Neural cell (in vitro differentiated cells): Measurements from ENCODE around the gene NOP16. TPM values are rescaled to one million over a fixed set of nuclear protein-coding genes. Genes with fewer than 3 reads are reported as not detected.

Experiments used
- H2AFZ ChIP-seq: fragments of 200-600, 300-800 bp; sonication (generic), shearing (Covaris generic); 2 replicates; pipeline ENCODE4 v1.6.0; 2014; ENCODE audit warnings: low read depth, mild to moderate bottlenecking, antibody characterized with exemption, low read length, moderate library complexity
- H3F3A ChIP-seq: fragments of 200-600 bp; shearing (Covaris generic); 2 replicates; pipeline ENCODE4 v1.6.1; 2016; ENCODE audit warnings: mild to moderate bottlenecking, moderate library complexity, mixed read lengths, antibody characterized with exemption, low read length; ENCODE audit not compliant: insufficient read depth, poor library complexity, severe bottlenecking
- H3K27ac ChIP-seq: fragments of 200-600, 300-800 bp; sonication (generic), shearing (Covaris generic); 2 replicates; pipeline ENCODE4 v1.5.1; 2014; ENCODE audit warnings: mild to moderate bottlenecking, low read length, moderate library complexity
- H3K27me3 ChIP-seq: fragments of 300-800, 200-600 bp; sonication (generic), shearing (Covaris generic); 2 replicates; pipeline ENCODE4 v1.6.0; 2014; ENCODE audit warnings: mild to moderate bottlenecking, low read depth, low read length, moderate library complexity; ENCODE audit not compliant: insufficient read depth
- H3K36me3 ChIP-seq: fragments of 300-800, 200-600 bp; sonication (generic), shearing (Covaris generic); 2 replicates; pipeline ENCODE4 v1.5.1; 2014; ENCODE audit warnings: mild to moderate bottlenecking, antibody characterized with exemption, low read length, moderate library complexity; ENCODE audit not compliant: insufficient read depth
- H3K4me2 ChIP-seq: fragments of 300-800, 200-600 bp; sonication (generic), shearing (Covaris generic); 2 replicates; pipeline ENCODE4 v1.6.0; 2014; ENCODE audit warnings: mild to moderate bottlenecking, low read length
- H3K4me3 ChIP-seq: fragments of 300-800, 200-600 bp; sonication (generic), shearing (Covaris generic); 2 replicates; pipeline ENCODE4 v1.5.1; 2014; ENCODE audit warnings: mild to moderate bottlenecking, low read length, moderate library complexity
- H3K79me2 ChIP-seq: fragments of 200-600 bp; shearing (Covaris generic); replicated peaks from 2 replicates; pipeline ENCODE4 v1.6.0; 2014; ENCODE audit warnings: mild to moderate bottlenecking, low read length, moderate library complexity; ENCODE audit not compliant: insufficient read depth
- H3K9ac ChIP-seq: fragments of 300-800, 200-600 bp; sonication (generic), shearing (Covaris generic); 2 replicates; pipeline ENCODE4 v1.6.1; 2016; ENCODE audit warnings: mild to moderate bottlenecking, low read length, mixed read lengths
- H3K9me2 ChIP-seq: fragments of 200-600 bp; shearing (Covaris generic); 2 replicates; pipeline ENCODE4 v1.6.1; 2016; ENCODE audit warnings: mild to moderate bottlenecking, low read length, mixed read lengths; ENCODE audit not compliant: insufficient read depth
- H3K9me3 ChIP-seq: fragments of 200-600, 300-800 bp; sonication (generic), shearing (Covaris generic); 2 replicates; pipeline ENCODE4 v1.6.1; 2016; ENCODE audit warnings: mild to moderate bottlenecking, mixed run types, low read length, moderate library complexity, mixed read lengths
- H4K20me1 ChIP-seq: fragments of 200-600 bp; shearing (Covaris generic); 2 replicates; pipeline ENCODE4 v1.6.1; 2016; ENCODE audit warnings: mild to moderate bottlenecking, mixed run types; ENCODE audit not compliant: insufficient read depth
- CTCF ChIP-seq: fragments of 450-650 bp; IDR thresholded peaks from 2 replicates; pipeline ENCODE4 v1.5.1; 2014; ENCODE audit warnings: antibody characterized with exemption, mild to moderate bottlenecking, moderate library complexity; ENCODE audit not compliant: poor library complexity, severe bottlenecking
- EP300 ChIP-seq: fragments of 450-650 bp; conservative IDR thresholded peaks from 2 replicates; pipeline ENCODE4 v1.6.1; 2014; ENCODE audit warnings: antibody characterized with exemption, mild to moderate bottlenecking, moderate library complexity; ENCODE audit not compliant: poor library complexity, severe bottlenecking
- EZH2 ChIP-seq: fragments of 200-600, 300-800 bp; shearing (Covaris generic), sonication (generic); IDR thresholded peaks from 2 replicates; pipeline ENCODE4 v1.6.1; 2014; ENCODE audit warnings: antibody characterized with exemption, low read length, borderline replicate concordance, mild to moderate bottlenecking; ENCODE audit not compliant: insufficient read depth, poor library complexity, severe bottlenecking
- MXI1 ChIP-seq: fragments of 450-650 bp; conservative IDR thresholded peaks from 2 replicates; pipeline ENCODE4 v1.6.1; 2014; ENCODE audit warnings: antibody characterized with exemption, mild to moderate bottlenecking; ENCODE audit not compliant: poor library complexity, severe bottlenecking
- POLR2AphosphoS5 ChIP-seq: IDR thresholded peaks from 2 replicates; pipeline ENCODE4 v1.6.1; 2012
- RAD21 ChIP-seq: fragments of 450-650 bp; conservative IDR thresholded peaks from 2 replicates; pipeline ENCODE4 v1.6.1; 2014; ENCODE audit warnings: antibody characterized with exemption, mild to moderate bottlenecking, moderate library complexity
- REST ChIP-seq: IDR thresholded peaks from 2 replicates; pipeline ENCODE4 v1.6.1; 2012; ENCODE audit warnings: borderline replicate concordance
- SMC3 ChIP-seq: fragments of 450-650 bp; conservative IDR thresholded peaks from 2 replicates; pipeline ENCODE4 v1.6.1; 2014; ENCODE audit warnings: antibody characterized with exemption, mild to moderate bottlenecking, moderate library complexity; ENCODE audit not compliant: poor library complexity
- TAF1 ChIP-seq: IDR thresholded peaks from 2 replicates; pipeline ENCODE4 v1.6.1; 2012; ENCODE audit warnings: low read depth
- polyA plus RNA-seq: library from polyadenylated mRNA; depleted of rRNA; stranded (reverse); fragments of >200 nt; gene quantifications from 2 replicates; pipeline ENCODE4 v1.2.3, GENCODE V29; 2014

The NOP16 gene
- polyA plus RNA-seq, 1 donor from 2014 or later, result 23.9 TPM

GRCh38 chr5:176384991-176385390 lies 3.4 kb downstream of the NOP16 start:
- no peaks in the 10 kb centered on the region for H3K9me3 ChIP-seq
- no peak overlapping the region for H3K27ac ChIP-seq
- peaks cover 10% of the 10 kb centered on the region for H3K79me2 ChIP-seq
- no peak overlapping the region for H3K9ac ChIP-seq
- H4K20me1 ChIP-seq, result no peaks in the 10 kb centered on the region
- H3K4me3 ChIP-seq, result no peak overlapping the region
- H3K27me3 ChIP-seq, result no peaks in the 10 kb centered on the region
- no peak overlapping the region for H2AFZ ChIP-seq
- H3F3A ChIP-seq, result no peaks in the 10 kb centered on the region
- no peak for TF ChIP-seq CTCF
- no peak for TF ChIP-seq EP300
- no peak for TF ChIP-seq REST
- TF ChIP-seq TAF1, result no peak
- TF ChIP-seq RAD21, result no peak
- H3K36me3 ChIP-seq, result no peaks in the 10 kb centered on the region
- H3K4me2 ChIP-seq, result no peak overlapping the region
- no peaks in the 10 kb centered on the region for H3K9me2 ChIP-seq

- H3K4me3 ChIP-seq, result no peak overlapping the region
- H2AFZ ChIP-seq, result no peak overlapping the region
- no peak overlapping the region for H3K4me2 ChIP-seq
- TF ChIP-seq REST (no peak), SMC3 (no peak), MXI1 (no peak), POLR2AphosphoS5 (no peak), EZH2 (no peak), CTCF (no peak), TAF1 (no peak), RAD21 (no peak), EP300 (no peak)
- no peaks in the 10 kb centered on the region for H3K36me3 ChIP-seq
- H3K9me2 ChIP-seq, result no peaks in the 10 kb centered on the region
- H3K79me2 ChIP-seq, result peaks cover 10% of the 10 kb centered on the region
- H3F3A ChIP-seq, result no peaks in the 10 kb centered on the region
- no peak overlapping the region for H3K9ac ChIP-seq
- H3K9me3 ChIP-seq, result no peaks in the 10 kb centered on the region
- H3K27ac ChIP-seq, result no peak overlapping the region
- H3K27me3 ChIP-seq, result no peaks in the 10 kb centered on the region
- H4K20me1 ChIP-seq, result no peaks in the 10 kb centered on the region
Observed at GRCh38 chr5:176384366-176384930, 4.0 kb downstream of the NOP16 start.
